22Rv1 (cell line): ENCODE measurements around the gene ACOXL.

Experiments used
- H3K27ac ChIP-seq: fragments of 450-650 bp; 2 replicates; pipeline ENCODE4 v1.5.1; 2017
- CTCF ChIP-seq: fragments of 450-650 bp; IDR thresholded peaks from 2 replicates; pipeline ENCODE4 v1.5.1; 2017; ENCODE audit warnings: mild to moderate bottlenecking
- ZFX ChIP-seq: fragments of 450-650 bp; IDR thresholded peaks from 2 replicates; pipeline ENCODE4 v1.6.1; 2017; ENCODE audit warnings: antibody characterized with exemption, borderline replicate concordance

Gene ACOXL

GRCh38 chr2:111106706-111107105 is 374.3 kb downstream of the ACOXL start:
- TF ChIP-seq CTCF: no peak
- no peak for TF ChIP-seq ZFX
- no peak overlapping the region for H3K27ac ChIP-seq

DNA sequence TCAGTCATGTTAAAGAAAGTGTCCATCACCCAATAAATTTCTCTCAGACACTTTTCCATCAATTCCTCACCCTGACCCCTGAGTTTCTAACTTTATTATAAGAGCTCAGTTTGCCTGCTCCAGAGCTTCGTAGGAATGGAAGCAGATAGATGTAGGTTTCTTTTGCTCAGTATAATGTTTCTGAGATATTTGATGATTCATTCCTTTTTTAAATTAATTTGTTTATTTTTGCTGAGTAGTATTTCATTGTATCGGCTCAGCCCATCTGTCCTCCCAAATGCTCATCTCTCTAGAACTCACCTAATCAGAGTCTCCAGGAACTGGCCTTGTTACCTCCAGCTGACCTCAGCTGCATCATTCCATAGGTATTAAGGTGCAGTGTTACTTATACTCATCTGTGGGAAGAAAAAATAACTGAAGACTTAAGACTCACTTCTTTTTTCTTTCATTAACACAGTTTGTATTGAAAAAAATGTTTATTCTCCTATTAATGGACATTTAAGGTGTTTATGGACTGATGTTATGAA is 376.4 kb downstream of the ACOXL start:
- no peak overlapping the region for H3K27ac ChIP-seq
- TF ChIP-seq ZFX: no peak
- TF ChIP-seq CTCF: no peak

DNA sequence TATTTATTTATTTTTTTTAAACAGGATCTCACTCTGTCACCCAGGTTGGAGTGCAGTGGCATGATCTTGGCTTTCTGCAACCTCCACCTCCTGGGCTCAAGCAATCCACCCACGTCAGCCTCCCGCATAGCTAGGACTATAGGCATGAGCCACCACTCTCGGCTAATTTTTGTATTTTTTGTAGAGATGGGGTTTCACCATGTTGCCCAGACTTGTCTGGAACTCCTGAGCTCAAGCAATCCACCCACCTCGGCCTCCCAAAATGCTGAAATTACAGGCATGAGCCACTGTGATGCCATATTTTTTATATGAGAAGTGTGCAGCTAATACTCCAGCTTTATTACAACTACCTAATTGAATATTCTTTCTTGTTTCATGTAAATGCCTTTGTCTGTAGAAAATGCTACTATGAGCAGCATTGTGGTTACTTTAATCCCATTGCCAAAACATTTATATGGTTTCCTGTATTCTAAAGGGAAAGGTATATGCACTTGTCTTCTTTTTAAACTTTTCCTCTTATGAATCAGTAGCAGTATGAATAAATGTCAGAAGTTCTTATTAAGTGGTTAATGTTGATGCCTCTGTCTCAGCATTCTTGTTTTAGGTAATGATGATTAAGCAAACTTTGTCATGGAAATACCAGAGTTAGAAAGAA is 378.9 kb downstream of the ACOXL start:
- TF ChIP-seq ZFX: no peak
- no peak for TF ChIP-seq CTCF
- H3K27ac ChIP-seq: no peak overlapping the region

- TF ChIP-seq ZFX (no peak), CTCF (no peak)
- H3K27ac ChIP-seq: no peak overlapping the region
These were observed 381.5 kb downstream of the ACOXL start for GRCh38 chr2:111113838-111114237.

GRCh38 chr2:111116011-111116746 is 383.8 kb downstream of the ACOXL start:
- TF ChIP-seq CTCF (no peak), ZFX (no peak)
- H3K27ac ChIP-seq: no peak overlapping the region

- H3K27ac ChIP-seq: no peak overlapping the region
- TF ChIP-seq CTCF: peak; percentile 89
- TF ChIP-seq ZFX: no peak
These were observed 384.6 kb downstream of the ACOXL start for GRCh38 chr2:111116843-111117597.
